GM19193 (cell line): Measurements from ENCODE around the gene GRIA1.

Source experiments
- POLR2A ChIP-seq: IDR thresholded peaks from 4 replicates; pipeline ENCODE4 v1.6.1; 2011; ENCODE audit not compliant: insufficient read depth, insufficient read length; ENCODE audit errors: extremely low read depth

The GRIA1 gene

GRCh38 chr5:153717287-153717686 is 226.8 kb downstream of the GRIA1 start:
- no peak for TF ChIP-seq POLR2A

DNA sequence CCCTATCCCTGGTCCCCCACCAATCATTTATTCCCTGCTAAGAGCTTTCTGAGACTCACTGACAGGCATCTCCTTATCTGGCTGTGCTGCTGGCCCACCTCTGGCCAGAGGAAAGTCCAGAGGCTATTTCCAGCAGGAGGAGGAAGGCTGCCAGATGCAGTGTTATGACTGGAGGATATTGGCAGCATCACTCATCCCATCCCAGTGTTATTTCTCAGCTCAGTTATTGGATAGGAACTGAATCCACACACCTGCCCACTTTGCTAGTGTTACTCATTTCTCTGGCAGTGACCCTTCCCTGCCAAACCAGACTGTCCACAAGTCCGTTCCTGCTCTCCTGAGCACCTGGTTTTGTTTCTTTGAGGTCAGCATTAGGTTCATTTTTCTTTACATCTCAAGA is 228.2 kb downstream of the GRIA1 start:
- TF ChIP-seq POLR2A = no peak

DNA sequence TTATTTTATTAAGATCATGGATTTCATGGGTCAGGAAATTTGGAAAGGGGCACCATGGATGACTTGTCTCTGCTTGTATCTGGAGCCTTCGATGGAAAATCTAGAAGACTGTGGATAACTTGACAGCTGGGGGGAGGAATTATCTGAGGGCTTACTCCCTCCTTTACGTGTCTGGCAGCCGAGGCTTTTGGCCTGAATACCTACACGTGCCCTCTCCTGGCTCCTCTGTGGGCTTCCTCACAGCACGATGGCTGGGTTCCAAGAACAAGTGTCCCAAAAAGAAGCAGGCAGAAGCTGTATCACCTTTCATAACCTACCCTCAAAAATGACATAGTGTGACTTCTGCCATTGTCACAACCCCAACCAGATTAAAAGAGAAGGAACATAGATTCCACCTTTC is 228.9 kb downstream of the GRIA1 start:
- no peak for TF ChIP-seq POLR2A

DNA sequence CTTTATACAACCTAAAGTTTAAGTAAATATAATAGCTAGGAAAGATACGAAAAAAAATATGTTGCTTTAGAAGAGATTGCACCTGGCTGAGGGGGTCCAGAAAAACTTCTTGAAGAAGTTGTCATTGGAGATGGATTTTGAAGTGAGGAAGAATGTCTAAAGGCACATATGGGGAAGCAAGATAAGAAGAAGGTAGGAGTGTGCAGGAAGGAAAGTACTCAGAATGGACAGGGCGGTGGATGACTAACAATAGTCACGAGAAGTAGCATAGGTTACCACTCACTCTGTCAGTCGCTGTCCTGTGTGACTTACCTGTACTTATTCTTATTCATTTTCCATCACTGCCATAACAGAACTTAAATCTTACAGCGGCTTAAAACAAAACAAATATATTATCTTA is 251.6 kb downstream of the GRIA1 start:
- TF ChIP-seq POLR2A = no peak

- TF ChIP-seq POLR2A = no peak
Measured at GRCh38 chr5:153744751-153745150, 254.3 kb downstream of the GRIA1 start.

DNA sequence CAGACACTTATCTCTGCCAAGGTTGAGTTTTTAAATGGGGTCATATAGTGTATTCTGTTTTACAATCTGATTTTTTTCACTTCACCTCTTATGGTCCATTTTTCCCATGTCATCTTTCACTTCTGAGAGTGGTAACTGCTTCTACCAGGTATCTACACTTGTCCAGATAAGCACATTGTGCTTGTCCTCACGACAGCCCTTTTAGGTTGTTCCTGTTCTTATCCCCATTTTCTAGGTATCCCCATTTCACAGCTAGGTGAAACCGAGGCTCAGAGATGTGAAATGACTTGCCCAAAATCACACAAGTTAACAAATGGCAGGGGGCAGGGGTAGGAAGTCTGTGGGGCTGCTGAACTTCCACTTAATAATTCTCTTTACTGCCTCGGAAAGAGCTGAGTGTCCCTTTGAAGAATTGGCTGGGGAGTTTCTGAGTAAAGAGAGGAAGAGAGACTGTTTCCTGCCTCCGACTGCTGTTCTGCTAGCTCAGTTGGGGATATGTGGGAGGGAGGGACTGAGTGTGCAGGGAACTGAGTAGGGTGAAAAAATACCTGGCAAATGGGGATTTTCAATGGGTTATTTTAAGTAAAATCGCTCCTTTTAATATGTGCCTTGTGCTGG is 255.4 kb downstream of the GRIA1 start:
- no peak for TF ChIP-seq POLR2A

DNA sequence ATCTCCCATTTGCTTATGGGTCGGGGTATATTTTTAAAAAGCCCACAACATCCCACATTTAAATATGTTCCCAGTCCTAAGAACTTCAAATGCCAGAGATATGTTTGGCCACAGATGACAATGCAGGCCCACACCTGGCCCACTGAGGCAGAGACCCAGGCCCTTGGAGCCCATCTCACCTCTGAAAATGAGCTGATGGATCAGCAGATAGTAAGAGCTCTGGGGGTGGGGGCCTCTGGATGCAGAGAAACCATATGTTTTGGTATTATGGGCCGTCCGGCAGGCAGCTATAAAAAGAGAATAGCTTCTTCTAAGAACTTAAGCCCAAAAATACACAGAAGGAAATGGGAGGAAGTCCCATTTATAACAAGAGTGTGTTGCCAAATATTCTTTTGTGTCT is 256.0 kb downstream of the GRIA1 start:
- TF ChIP-seq POLR2A = no peak

- TF ChIP-seq POLR2A = no peak
Measured at GRCh38 chr5:153748823-153749222, 258.4 kb downstream of the GRIA1 start.

- TF ChIP-seq POLR2A = no peak
Measured at GRCh38 chr5:153749960-153750359, 259.5 kb downstream of the GRIA1 start.

DNA sequence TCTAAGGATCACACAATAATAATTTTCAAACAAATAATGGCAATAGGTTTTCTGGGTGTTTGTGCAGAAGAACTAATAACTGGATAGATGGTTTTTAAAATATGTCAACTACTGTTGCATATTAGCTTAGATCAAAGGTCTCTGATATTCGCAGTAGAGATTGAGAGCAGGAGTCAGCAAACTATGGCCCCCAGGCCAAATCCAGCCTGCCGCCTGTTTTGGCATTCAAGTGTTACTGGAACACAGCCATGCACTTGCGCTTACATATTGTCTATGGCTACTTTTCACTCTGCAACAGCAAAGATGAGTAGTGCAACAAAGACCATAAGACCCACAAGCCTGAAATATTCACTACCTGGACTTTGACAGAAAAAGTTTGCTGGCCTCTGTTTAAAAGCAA is 260.8 kb downstream of the GRIA1 start:
- no peak for TF ChIP-seq POLR2A

- TF ChIP-seq POLR2A = no peak
Measured at GRCh38 chr5:153752890-153753289, 262.4 kb downstream of the GRIA1 start.

GRCh38 chr5:153753645-153754432 is 263.4 kb downstream of the GRIA1 start:
- no peak for TF ChIP-seq POLR2A

GRCh38 chr5:153755913-153756500 is 265.5 kb downstream of the GRIA1 start:
- TF ChIP-seq POLR2A = no peak

GRCh38 chr5:153756540-153756939 is 266.1 kb downstream of the GRIA1 start:
- no peak for TF ChIP-seq POLR2A

DNA sequence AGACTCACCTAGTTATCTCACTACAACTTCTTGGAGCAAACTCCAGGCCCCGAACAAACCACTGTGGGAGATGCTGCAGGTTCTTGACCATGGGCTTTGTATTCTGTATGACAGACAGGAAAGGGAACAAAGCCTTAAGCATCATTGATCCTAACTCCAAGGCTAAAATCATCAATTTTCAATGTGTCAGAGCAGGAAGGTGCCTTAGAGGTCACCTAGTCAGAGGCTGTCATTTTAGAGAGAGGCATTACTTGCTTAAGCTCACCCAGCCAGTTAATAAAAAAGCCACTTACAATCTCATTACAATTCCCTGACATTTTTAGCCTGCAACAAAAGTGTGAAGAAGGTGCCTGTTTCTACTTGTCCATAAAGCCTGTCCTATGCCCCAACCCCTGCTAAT is 275.5 kb downstream of the GRIA1 start:
- TF ChIP-seq POLR2A = no peak

- no peak for TF ChIP-seq POLR2A
Measured at GRCh38 chr5:153767221-153768188, 277.0 kb downstream of the GRIA1 start.

- TF ChIP-seq POLR2A = no peak
Measured at GRCh38 chr5:153770066-153770465, 279.6 kb downstream of the GRIA1 start.
